Measurements from ENCODE around the gene EIF4E2.

Gene EIF4E2

DNA sequence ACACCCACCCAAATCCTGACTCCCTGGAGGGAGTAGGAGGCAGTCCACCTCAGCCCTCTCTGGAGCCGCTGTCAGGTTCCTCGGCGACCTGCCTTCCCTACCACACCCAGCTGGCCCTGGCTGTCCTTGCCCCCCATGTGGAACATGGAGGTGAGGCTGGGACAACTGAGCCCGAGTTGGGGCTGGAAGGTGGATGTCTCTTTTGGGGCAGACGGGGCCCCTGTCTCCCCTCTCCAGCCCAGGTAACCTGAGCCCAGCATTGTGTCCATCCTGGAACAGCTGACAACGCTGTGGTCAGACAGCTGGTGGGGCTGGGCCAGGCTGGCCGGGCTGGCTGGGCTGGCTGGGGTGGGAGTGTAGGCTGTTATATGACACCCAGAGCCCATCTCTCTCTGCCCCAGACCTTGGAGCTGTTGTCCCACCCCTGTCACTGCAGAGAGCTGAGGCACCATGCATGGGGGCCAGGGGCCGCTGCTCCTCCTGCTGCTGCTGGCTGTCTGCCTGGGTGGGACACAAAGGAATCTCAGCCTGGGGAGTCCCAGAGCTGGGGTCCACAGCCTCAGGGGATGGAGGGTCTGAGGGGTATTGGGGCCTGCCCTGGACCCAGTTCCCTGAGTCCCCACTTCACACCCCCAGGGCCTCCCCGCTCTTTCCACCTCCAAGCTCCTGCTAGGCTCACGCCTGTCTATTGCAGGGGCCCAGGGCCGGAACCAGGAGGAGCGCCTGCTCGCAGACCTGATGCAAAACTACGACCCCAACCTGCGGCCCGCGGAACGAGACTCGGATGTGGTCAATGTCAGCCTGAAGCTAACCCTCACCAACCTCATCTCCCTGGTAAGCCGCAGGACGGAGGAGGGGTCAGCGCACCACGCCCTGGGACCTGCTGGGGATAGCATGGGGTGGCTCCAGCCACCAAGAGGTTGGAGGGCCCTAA, 10.9 kb upstream of the EIF4E2 start, which contains the start of gene CHRNG:
TSS of gene CHRNG (plus strand) at position 395 of the 934 bp plus-strand sequence. CDS start at position 451, 56 bp downstream.
- no peak for FAIRE-seq

GRCh38 chr2:232540441-232541041, 9.9 kb upstream of the EIF4E2 start:
- FAIRE-seq = no peak

DNA sequence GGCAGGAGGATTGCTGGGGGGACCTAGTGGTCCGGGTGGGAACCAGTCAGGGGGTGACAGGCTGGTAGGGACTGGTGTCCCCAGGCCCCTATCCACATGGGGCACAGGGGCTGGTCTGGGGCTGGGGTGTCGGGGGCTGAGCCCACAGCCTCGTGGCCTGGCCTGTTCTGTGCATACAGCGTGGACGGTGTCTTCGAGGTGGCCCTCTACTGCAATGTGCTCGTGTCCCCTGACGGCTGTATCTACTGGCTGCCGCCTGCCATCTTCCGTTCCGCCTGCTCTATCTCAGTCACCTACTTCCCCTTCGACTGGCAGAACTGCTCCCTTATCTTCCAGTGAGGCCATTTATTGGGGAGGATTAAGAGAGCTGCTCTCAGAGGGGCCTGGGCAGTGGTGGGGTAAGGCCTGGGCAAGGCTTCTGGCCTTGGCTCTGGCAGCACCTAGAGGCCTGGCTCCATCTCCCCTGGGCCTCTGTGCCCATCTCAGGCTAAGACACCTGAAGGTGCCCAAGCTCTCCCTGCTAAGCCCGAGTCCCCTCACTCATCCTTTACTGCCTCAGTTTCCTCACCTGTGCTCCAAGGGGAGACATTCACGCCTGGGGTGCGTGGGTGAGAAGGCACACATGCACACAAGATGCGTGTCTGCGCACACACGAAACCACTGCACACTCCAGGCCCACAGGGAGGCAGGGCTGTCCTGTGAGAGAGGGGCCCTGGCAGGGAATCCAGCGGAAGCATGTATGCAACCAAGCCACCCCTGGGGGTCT, 9.1 kb upstream of the EIF4E2 start:
- no peak for FAIRE-seq

GRCh38 chr2:232541961-232542714, 8.4 kb upstream of the EIF4E2 start:
- FAIRE-seq = no peak

DNA sequence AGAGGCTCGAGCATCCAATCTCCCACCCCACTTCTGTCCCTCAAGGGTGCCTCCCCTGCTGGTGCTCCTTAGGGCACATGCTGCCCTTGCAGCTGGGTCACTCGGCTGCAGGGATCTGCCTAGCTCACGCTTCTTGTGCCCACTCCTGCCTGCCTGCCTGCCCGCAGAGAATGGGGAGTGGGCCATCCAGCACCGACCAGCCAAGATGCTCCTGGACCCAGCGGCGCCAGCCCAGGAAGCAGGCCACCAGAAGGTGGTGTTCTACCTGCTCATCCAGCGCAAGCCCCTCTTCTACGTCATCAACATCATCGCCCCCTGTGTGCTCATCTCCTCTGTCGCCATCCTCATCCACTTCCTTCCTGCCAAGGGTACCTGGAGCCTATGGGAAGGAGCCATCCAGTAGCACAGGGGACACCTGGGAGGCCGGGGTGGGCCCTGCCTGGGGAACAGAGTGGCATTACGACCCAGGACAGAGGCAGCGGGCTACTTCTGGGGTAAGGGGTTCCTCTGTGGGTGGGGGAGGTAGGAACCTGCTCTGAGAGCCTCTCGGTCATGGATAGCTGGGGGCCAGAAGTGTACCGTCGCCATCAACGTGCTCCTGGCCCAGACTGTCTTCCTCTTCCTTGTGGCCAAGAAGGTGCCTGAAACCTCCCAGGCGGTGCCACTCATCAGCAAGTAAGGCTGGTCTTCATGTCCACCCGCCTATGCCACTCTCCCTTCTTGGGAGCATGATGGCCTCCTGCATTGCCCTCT, 7.6 kb upstream of the EIF4E2 start:
- no peak for FAIRE-seq

DNA sequence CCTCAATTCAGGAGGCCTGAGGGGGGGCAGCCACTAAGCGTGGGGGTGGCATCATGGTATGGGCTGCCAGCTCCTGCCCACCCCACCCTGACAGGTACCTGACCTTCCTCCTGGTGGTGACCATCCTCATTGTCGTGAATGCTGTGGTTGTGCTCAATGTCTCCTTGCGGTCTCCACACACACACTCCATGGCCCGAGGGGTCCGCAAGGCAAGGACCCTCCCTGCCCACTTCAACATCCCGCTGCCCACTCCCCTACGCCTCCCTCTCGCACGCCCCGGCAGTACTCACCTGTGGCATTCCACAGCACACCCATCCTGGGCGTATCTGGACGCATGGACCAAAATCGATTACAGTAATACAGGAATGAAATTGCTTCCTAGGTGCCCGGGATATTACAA, 7.0 kb upstream of the EIF4E2 start:
- FAIRE-seq = no peak

DNA sequence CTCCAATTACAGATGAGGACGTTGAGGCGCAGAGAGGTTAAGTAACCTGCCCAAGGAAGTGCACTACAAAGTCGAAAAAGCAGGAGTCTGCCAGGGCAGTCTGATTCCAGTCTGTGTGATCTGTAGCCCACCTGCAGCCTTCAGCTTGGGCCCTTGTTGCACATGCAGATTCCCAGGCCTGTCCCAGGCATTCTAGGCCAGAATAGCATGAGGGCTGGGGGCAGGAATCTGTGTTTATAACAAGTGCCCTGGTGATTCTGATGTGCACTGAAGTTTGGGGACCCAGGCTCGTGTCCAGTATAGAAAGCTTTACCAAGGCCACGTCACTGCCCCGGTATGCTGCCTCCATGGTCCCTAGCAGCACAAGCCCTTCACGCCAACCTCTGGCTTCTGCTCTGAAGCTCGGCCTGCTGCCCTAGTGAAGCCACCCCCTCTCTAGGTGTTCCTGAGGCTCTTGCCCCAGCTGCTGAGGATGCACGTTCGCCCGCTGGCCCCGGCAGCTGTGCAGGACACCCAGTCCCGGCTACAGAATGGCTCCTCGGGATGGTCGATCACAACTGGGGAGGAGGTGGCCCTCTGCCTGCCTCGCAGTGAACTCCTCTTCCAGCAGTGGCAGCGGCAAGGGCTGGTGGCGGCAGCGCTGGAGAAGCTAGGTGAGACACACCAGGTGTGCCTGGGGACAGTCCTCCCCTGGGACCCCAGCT, 6.4 kb upstream of the EIF4E2 start:
- FAIRE-seq = no peak

GRCh38 chr2:232544674-232545073, 5.8 kb upstream of the EIF4E2 start:
- FAIRE-seq = no peak

GRCh38 chr2:232545511-232546375, 4.7 kb upstream of the EIF4E2 start:
- FAIRE-seq = no peak

- FAIRE-seq = no peak
These were observed 2.5 kb upstream of the EIF4E2 start for GRCh38 chr2:232547991-232548390.

DNA sequence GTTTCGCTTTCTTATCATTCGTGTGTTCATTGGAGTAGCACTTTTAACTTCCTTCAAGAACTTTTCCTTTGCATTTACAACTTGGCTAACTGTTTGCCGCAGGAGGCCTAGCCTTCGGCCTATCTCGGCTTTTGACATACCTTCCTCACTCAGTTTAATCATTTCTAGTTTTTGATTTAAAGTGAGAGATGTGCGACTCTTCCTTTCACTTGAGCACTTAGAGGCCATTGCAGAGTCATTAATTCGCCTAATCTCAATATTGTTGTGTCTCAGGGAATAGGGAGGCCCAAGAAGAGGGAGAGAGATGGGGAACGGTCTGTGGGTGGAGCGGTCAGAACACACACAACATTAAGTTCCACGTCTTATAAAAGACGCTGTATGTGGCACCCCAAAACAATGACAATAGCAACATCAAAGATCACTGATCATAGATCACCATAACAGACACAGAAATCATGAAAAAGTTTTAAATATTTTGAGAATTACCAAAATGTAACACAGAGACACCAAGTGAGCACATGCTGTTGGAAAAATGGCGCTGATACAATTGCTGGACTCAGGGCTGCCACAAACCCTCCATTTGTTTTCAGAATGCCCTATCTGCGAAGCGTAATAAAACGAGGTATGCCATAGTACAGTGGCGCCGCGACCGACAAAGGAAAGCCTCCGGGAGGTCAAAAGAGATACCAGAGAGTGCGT, 685 bp upstream of the EIF4E2 start:
- no peak for FAIRE-seq

DNA sequence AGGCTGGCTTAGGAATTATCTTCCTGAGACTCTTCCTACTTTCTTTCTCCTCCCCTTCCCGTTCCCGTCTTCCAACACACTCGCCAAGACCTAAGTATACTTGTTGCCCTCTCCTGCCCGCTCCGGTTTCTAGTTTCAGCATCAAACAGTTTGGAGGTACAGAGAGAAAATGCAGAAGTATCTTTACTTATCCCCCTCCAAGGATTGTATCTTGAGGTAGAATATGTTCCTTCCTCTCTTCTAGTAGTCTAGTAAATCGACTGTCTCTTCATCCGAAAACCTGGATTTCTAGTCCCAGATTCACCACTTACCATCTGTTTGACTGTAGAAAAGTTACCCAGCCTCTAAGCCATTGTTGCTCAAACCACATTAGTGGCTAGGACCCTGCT, 755 bp downstream of the EIF4E2 start:
- no peak for FAIRE-seq

DNA sequence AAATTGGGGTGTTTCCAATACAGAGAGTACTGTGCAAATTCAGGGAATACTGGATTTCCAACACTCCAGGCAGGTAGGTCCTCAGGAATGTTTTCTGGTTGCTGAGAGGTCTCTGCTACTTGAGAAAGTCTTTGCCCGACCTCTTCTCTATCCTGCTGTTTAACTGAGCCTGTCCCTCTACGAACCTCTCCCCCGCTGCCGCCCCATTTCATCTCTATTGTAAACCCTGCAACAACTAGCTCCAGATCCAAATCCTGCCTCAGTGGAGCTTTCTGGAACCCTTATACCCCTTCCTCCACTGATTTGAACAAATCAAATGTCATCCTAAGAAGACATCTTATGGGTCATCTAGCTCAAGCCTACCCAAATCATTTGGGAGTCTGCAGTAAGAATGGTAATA, 1.3 kb downstream of the EIF4E2 start:
- no peak for FAIRE-seq

- FAIRE-seq = no peak
These were observed 5.9 kb downstream of the EIF4E2 start for GRCh38 chr2:232556426-232556825.

DNA sequence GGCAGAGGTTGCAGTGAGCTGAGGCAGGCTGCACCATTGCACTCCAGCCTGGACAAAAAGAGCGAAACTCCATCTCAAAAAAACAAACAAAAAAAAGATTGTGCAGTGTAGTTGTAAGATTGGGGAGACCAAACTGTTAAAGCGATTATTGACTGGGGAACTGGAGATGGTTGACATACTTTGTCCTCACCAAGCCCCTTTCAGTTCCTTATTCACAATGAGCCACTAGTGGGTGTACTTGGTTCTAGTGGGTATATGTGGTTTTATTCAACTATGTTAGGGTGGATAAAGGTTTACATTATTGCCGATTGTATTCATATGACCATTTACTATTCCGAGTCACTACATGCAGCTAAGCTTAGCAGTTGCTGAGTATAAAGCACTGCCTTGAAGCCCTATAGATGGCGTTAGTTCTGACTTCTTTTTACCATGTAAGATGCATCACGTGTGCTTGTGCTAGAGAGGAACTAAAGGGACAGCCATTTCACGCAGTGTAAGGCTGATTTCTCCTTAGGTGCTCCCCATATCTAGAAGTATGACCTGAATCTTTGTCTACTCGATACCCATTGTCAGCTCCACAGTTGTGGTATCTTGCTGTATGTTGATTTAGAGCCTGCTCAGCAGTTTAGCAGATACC, 12.1 kb downstream of the EIF4E2 start:
- FAIRE-seq = no peak

- no peak for FAIRE-seq
These were observed 13.1 kb downstream of the EIF4E2 start for GRCh38 chr2:232563580-232563979.

DNA sequence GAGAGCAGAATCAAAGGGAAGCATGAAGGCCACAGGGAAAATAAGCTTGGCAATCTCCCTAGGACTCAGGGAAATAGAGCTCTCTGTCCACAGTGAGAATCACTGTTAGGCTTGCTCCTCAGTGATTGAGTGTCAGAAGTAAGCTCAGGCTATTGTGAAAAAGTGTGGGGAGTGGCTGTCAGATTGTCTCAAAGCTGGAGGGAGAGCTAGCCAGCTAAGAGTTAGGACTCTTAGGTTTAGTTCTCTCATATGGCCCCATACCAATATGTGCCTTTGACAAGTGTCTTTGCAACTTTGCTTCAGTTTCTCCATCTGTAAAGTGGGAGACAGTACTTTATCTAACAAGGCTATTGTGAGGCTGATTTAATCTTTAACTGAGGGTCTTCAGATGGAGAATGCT, 17.2 kb downstream of the EIF4E2 start:
- FAIRE-seq = no peak

- no peak for FAIRE-seq
These were observed 17.7 kb downstream of the EIF4E2 start for GRCh38 chr2:232568161-232568560.

- no peak for FAIRE-seq
These were observed 19.1 kb downstream of the EIF4E2 start for GRCh38 chr2:232569541-232569940.
